ENCODE results near the gene DEFB110. TPM values are rescaled to one million over a fixed set of nuclear protein-coding genes. Genes with fewer than 3 reads are reported as not detected.

DEFB110 gene
- polyA plus RNA-seq, 3 donors: not detected

Other genes starting within 250 kb of the DEFB110 start
- under 1 TPM in 1 of 3 donors, not detected in 2; 0.11 TPM for gene PGK2, start 234.7 kb downstream of the DEFB110 start, polyA plus RNA-seq (ENCODE audit: insufficient read length in 3 of 3)
- not detected for gene CRISP1, start 155.5 kb downstream of the DEFB110 start, polyA plus RNA-seq (ENCODE audit: insufficient read length in 3 of 3)
- gene DEFB114, start 57.8 kb downstream of the DEFB110 start, polyA plus RNA-seq (ENCODE audit: insufficient read length in 3 of 3): not detected
- not detected for gene DEFB113, start 52.4 kb downstream of the DEFB110 start, polyA plus RNA-seq (ENCODE audit: insufficient read length in 3 of 3)
- gene DEFB112, start 27.9 kb upstream of the DEFB110 start, polyA plus RNA-seq (ENCODE audit: insufficient read length in 3 of 3): not detected

All from renal cortex interstitium (tissue), 3 donors.